SK-N-SH (cell line): Measurements from ENCODE around the gene PADI2. TPM values are rescaled to one million over a fixed set of nuclear protein-coding genes. Genes with fewer than 3 reads are reported as not detected.

Experiments used
- CTCF ChIA-PET: fragments of 300-600, 350-600 bp; formaldehyde crosslinking; extraction: SDS; loops from one replicate; lab custom pipeline; 2021; lab: Yijun Ruan, JAX
- POLR2A ChIA-PET: fragments of 350-600 bp; sonication (Branson Sonifier 250); formaldehyde crosslinking; extraction: SDS; loops from one replicate; lab custom pipeline; 2020; ENCODE audit warnings: antibody characterized with exemption, inconsistent platforms; lab: Yijun Ruan, JAX
- DNase-seq: peaks from one replicate; pipeline ENCODE4 v3.0.0; 2012
- H2AFZ ChIP-seq: fragments of 200-600 bp; sonication (generic); 2 replicates; pipeline ENCODE4 v1.8.1; 2016; ENCODE audit warnings: antibody characterized with exemption, mild to moderate bottlenecking, low read depth
- H3F3A ChIP-seq: fragments of 200-600 bp; sonication (generic); replicated peaks from 2 replicates; pipeline ENCODE3; 2016; ENCODE audit warnings: antibody characterized with exemption, mild to moderate bottlenecking; ENCODE audit not compliant: insufficient read depth
- H3K27ac ChIP-seq, 2 experiments: fragments of 200-500 bp in 1 of 2; fragments of 200-600 bp in 1 of 2; sonication (Bioruptor generic) in 1 of 2; sonication (generic), shearing (Covaris generic) in 1 of 2; 2 replicates each; pipeline versions ENCODE4 v1.5.1 to v1.6.1; 2014 to 2016; ENCODE audit warnings: low read depth in 2 of 2, inconsistent platforms in 1 of 2, low read length in 1 of 2, mild to moderate bottlenecking in 1 of 2, mixed read lengths in 1 of 2
- H3K27me3 ChIP-seq: fragments of 200-600 bp; sonication (generic), shearing (Covaris generic); 2 replicates; pipeline ENCODE4 v1.6.1; 2016; ENCODE audit warnings: mixed run types; ENCODE audit not compliant: insufficient read depth
- H3K36me3 ChIP-seq, 2 experiments: fragments of 200-500 bp in 1 of 2; fragments of 200-600 bp in 1 of 2; sonication (Bioruptor generic) in 1 of 2; sonication (generic) in 1 of 2; replicated peaks in 1 of 2; 2 replicates each; pipeline versions ENCODE3 to v1.5.1; 2014 to 2016; ENCODE audit warnings: low read length in 1 of 2, mild to moderate bottlenecking in 1 of 2; ENCODE audit not compliant: insufficient read depth in 2 of 2, control insufficient read depth in 1 of 2
- H3K4me1 ChIP-seq, 2 experiments: fragments of 200-500 bp in 1 of 2; fragments of 200-600 bp in 1 of 2; sonication (Bioruptor generic) in 1 of 2; sonication (generic), shearing (Covaris generic) in 1 of 2; 2 replicates each; pipeline versions ENCODE4 v1.5.1 to v1.6.1; 2014 to 2016; ENCODE audit warnings: low read depth in 1 of 2, low read length in 1 of 2, mixed run types in 1 of 2; ENCODE audit not compliant: insufficient read depth in 2 of 2, control insufficient read depth in 1 of 2
- H3K4me2 ChIP-seq: fragments of 200-600 bp; sonication (generic), shearing (Covaris generic); 2 replicates; pipeline ENCODE4 v1.6.1; 2017; ENCODE audit warnings: mixed run types
- H3K4me3 ChIP-seq, 2 experiments: fragments of 200-500 bp in 1 of 2; fragments of 200-600 bp in 1 of 2; sonication (Bioruptor generic) in 1 of 2; sonication (generic), shearing (Covaris generic) in 1 of 2; 2 replicates each; pipeline versions ENCODE4 v1.5.1 to v1.8.1; 2014 to 2016; ENCODE audit warnings: low read depth in 2 of 2, inconsistent platforms in 1 of 2, low read length in 1 of 2, mild to moderate bottlenecking in 1 of 2, mixed read lengths in 1 of 2, moderate library complexity in 1 of 2
- H3K79me2 ChIP-seq: fragments of 200-600 bp; sonication (generic); 2 replicates; pipeline ENCODE4 v1.8.1; 2017; ENCODE audit warnings: mild to moderate bottlenecking; ENCODE audit not compliant: insufficient read depth
- H3K9ac ChIP-seq: fragments of 200-600 bp; sonication (generic); 2 replicates; pipeline ENCODE4 v1.6.1; 2017; ENCODE audit warnings: mixed run types
- H3K9me2 ChIP-seq: fragments of 200-600 bp; sonication (generic); 2 replicates; pipeline ENCODE4 v1.6.1; 2017; ENCODE audit warnings: mixed run types
- H3K9me3 ChIP-seq: fragments of 200-600 bp; sonication (generic); 2 replicates; pipeline ENCODE4 v1.6.1; 2017; ENCODE audit warnings: mixed run types, mild to moderate bottlenecking, moderate library complexity
- H4K20me1 ChIP-seq: fragments of 200-600 bp; sonication (generic); 2 replicates; pipeline ENCODE4 v1.6.1; 2017; ENCODE audit warnings: mild to moderate bottlenecking, mixed run types; ENCODE audit not compliant: insufficient read depth
- CTCF ChIP-seq: fragments of 200-600 bp; sonication (generic); IDR thresholded peaks from 2 replicates; pipeline ENCODE4 v1.6.1; 2017; ENCODE audit warnings: antibody characterized with exemption, mild to moderate bottlenecking, moderate library complexity
- EP300 ChIP-seq, 2 experiments: IDR thresholded peaks; 2 replicates each; pipeline versions ENCODE4 v1.4.0 to v1.6.1; 2012; ENCODE audit warnings: borderline replicate concordance in 1 of 2, low read depth in 1 of 2, low read length in 1 of 2
- FOXJ3 ChIP-seq: sonication (generic); formaldehyde crosslinking; IDR thresholded peaks from 2 replicates; pipeline ENCODE4 v1.5.1; 2020; ENCODE audit warnings: mild to moderate bottlenecking, missing genetic modification reagents
- MAX ChIP-seq: IDR thresholded peaks from 2 replicates; pipeline ENCODE4 v1.4.0; 2012; ENCODE audit warnings: low read depth
- NRF1 ChIP-seq: IDR thresholded peaks from 2 replicates; pipeline ENCODE4 v1.6.1; 2012; ENCODE audit warnings: low read depth, mild to moderate bottlenecking, low read length
- RAD21 ChIP-seq: IDR thresholded peaks from 2 replicates; pipeline ENCODE4 v1.6.1; 2012; ENCODE audit warnings: mild to moderate bottlenecking, low read length
- RCOR1 ChIP-seq: fragments of 150-350 bp; IDR thresholded peaks from 2 replicates; pipeline ENCODE4 v1.6.1; 2017; ENCODE audit warnings: antibody characterized with exemption, low read length
- RXRA ChIP-seq: IDR thresholded peaks from 2 replicates; pipeline ENCODE4 v1.4.0; 2012; ENCODE audit warnings: low read depth, mild to moderate bottlenecking, borderline replicate concordance
- SMC3 ChIP-seq: IDR thresholded peaks from 2 replicates; pipeline ENCODE4 v1.6.1; 2012; ENCODE audit warnings: low read depth, low read length, improper control_type of control experiment
- WGBS: methylation state at CpG from one replicate; pipeline ENCODE4 v1.1.6; 2017; ENCODE audit warnings: low lambda C conversion rate; 5-methylcytosine and 5-hydroxymethylcytosine counted together
- polyA plus RNA-seq, 3 experiments: library from polyadenylated mRNA; depleted of rRNA; stranded (reverse); fragments of >200 nt; gene quantifications; 2 replicates each; pipeline ENCODE4 v1.2.3, GENCODE V29; 2012
- TF ChIP-seq, protein P1 (sequence below): IDR thresholded peaks from 2 replicates; pipeline ENCODE4; 2012
- TF ChIP-seq, protein P2 (sequence below): fragments of 150-350 bp; IDR thresholded peaks from 2 replicates; pipeline ENCODE4 v1.6.1; 2017; ENCODE audit warnings: antibody characterized with exemption, low read length, low read depth, borderline replicate concordance

The PADI2 gene
- polyA plus RNA-seq, 1 of the 3 experiments (the other 2 are of a cell fraction), result 0.58 TPM

GRCh38 chr1:17125756-17126237 is 6.5 kb upstream of the PADI2 start:
- peak overlapping the region in 1 of 2 experiments; percentile 12; a peak in 1 of 4 replicates for H3K4me3 ChIP-seq
- H3K9me3 ChIP-seq, result no peaks in the 10 kb centered on the region
- H2AFZ ChIP-seq, result peak overlapping the region; percentile 92; the same call in 1 of the 2 replicates
- H3K79me2 ChIP-seq, result no peaks in the 10 kb centered on the region
- ChIA-PET CTCF (interaction anchor here (0.5 to 24.7 kb wide), 73 partner anchors 8 to 285 kb away, joined by 3 to 462 read pairs (median 5); partner anchors contain the start of genes PADI1 and PADI3), POLR2A (no interaction called here)
- 26% methylated on average over 16 of the region's 16 CpGs for WGBS
- peak; percentile 90 for DNase-seq
- no peaks in the 10 kb centered on the region for H4K20me1 ChIP-seq
- no peaks in the 10 kb centered on the region for H3K27me3 ChIP-seq
- no peak overlapping the region for H3K27ac ChIP-seq
- no peaks in the 10 kb centered on the region for H3K9me2 ChIP-seq
- H3K4me1 ChIP-seq, result peaks cover 0 to 32% of the 10 kb centered on the region in 2 experiments; a peak in 3 of 4 replicates
- no peaks in the 10 kb centered on the region for H3K36me3 ChIP-seq
- no peak overlapping the region for H3K9ac ChIP-seq
- H3K4me2 ChIP-seq, result no peak overlapping the region
- TF ChIP-seq MAX, result no peak
- 0 out of 2 replicates have a peak, but pooled peaks have one; percentile 41 for TF ChIP-seq RCOR1
- peak; percentile 97 for TF ChIP-seq RAD21
- TF ChIP-seq CTCF, result peak; percentile 94
- TF ChIP-seq SMC3, result peak; percentile 99
- TF ChIP-seq, protein P1, sequence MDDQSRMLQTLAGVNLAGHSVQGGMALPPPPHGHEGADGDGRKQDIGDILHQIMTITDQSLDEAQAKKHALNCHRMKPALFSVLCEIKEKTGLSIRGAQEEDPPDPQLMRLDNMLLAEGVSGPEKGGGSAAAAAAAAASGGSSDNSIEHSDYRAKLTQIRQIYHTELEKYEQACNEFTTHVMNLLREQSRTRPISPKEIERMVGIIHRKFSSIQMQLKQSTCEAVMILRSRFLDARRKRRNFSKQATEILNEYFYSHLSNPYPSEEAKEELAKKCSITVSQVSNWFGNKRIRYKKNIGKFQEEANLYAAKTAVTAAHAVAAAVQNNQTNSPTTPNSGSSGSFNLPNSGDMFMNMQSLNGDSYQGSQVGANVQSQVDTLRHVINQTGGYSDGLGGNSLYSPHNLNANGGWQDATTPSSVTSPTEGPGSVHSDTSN, result no peak
- H3F3A ChIP-seq, result peaks cover 38% of the 10 kb centered on the region

DNA sequence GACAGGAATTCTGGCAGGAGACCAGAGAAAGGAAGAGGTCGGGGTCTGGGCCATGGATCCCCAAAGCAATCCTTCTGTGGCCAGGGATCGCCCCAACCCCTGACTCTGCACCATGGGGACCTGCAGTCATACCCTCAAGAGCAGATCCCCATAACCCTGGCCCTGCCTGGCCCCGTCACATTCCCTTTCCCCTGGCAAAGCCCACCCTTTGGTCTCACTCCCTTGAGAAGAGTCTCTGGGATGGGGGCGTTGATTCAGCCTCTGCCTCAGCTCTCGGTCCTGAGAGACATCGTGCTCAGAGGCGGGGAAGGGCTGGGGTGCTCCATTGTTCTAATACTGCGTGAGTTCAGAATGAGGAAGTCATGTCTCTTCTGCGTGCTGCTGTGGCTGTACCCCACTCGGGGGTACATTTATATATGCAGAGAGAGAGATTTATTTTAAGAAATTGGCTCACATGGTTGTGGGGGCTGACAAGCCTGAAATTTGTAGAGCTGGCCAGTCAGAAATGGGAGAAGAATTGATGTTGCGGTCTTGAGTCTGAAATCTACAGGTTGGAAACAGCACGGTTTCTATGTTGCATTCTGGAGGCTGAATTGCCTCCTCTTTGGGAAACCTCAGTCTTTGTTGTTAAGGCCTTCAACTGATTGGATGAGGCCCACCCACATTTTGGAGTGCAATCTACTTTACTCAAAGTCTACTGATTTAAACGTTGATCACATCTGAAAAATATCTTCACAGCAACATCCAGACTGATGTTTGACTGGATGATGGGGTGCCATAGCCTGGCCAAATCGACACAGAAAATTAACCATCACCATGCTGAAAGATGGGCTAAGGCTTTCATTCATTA is 4.2 kb upstream of the PADI2 start:
- ChIA-PET CTCF (interaction anchor here (1.1 to 24.7 kb wide), 5 partner anchors 12 to 212 kb away, joined by 3 to 462 read pairs (median 46); no protein-coding TSS in a partner anchor), POLR2A (no interaction called here)
- Histone ChIP-seq H3K9me3 (no peaks in the 10 kb centered on the region), H3K27ac (no peak overlapping the region), H3K4me2 (no peak overlapping the region), H4K20me1 (no peaks in the 10 kb centered on the region), H2AFZ (no peak overlapping the region), H3K27me3 (peaks cover 10% of the 10 kb centered on the region), H3K4me3 (no peak overlapping the region), H3K79me2 (no peaks in the 10 kb centered on the region), H3K9ac (no peak overlapping the region), H3K9me2 (no peaks in the 10 kb centered on the region), H3F3A (peaks cover 15% of the 10 kb centered on the region), H3K4me1 (peaks cover 10 to 15% of the 10 kb centered on the region in 2 experiments; a peak in 2 of 4 replicates), H3K36me3 (no peaks in the 10 kb centered on the region)
- WGBS, result 76% methylated on average over 11 of the region's 14 CpGs
- DNase-seq, result no peak
- TF ChIP-seq FOXJ3 (CRISPR knock-in tag), result no peak
- no peak for TF ChIP-seq EP300 (IDR thresholded peaks at IDR 0.05; ENCODE audit: borderline replicate concordance in 1 of 2, low read depth in 1 of 2, low read length in 1 of 2)
- no peak for TF ChIP-seq NRF1
- TF ChIP-seq RXRA, result no peak
- TF ChIP-seq, protein P2, sequence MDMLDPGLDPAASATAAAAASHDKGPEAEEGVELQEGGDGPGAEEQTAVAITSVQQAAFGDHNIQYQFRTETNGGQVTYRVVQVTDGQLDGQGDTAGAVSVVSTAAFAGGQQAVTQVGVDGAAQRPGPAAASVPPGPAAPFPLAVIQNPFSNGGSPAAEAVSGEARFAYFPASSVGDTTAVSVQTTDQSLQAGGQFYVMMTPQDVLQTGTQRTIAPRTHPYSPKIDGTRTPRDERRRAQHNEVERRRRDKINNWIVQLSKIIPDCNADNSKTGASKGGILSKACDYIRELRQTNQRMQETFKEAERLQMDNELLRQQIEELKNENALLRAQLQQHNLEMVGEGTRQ, result no peak
